Suprapubic skin (tissue), 4 donors: ENCODE measurements around the gene BTN3A1. TPM values are rescaled to one million over a fixed set of nuclear protein-coding genes. Genes with fewer than 3 reads are reported as not detected.
"Not testable (repeated sequence)": the region's sequence is repeated elsewhere in the genome, so short reads cannot be mapped to it uniquely, and the experiment has no call there.

Experiments
- DNase-seq, 2 donors: peaks; one replicate each; pipeline ENCODE4 v3.0.0-alpha.2; 2019; ENCODE audit warnings: low spot score in 2 of 2
- H3K27ac ChIP-seq: fragments of 200-600 bp; sonication (generic); one replicate; pipeline ENCODE4 v1.5.1; 2019
- H3K27me3 ChIP-seq: fragments of 200-600 bp; sonication (generic); one replicate; pipeline ENCODE4 v1.5.1; 2019
- H3K36me3 ChIP-seq: fragments of 200-600 bp; sonication (generic); one replicate; pipeline ENCODE4 v1.5.1; 2019
- H3K4me1 ChIP-seq: fragments of 200-600 bp; sonication (generic); one replicate; pipeline ENCODE4 v1.5.1; 2019
- H3K4me3 ChIP-seq: fragments of 200-600 bp; sonication (generic); one replicate; pipeline ENCODE4 v1.5.1; 2019; ENCODE audit warnings: mild to moderate bottlenecking
- H3K9me3 ChIP-seq: fragments of 200-600 bp; sonication (generic); one replicate; pipeline ENCODE4 v1.5.1; 2019
- CTCF ChIP-seq, 2 donors: fragments of 200-600 bp in 1 of 2; fragments of 450-650 bp in 1 of 2; sonication (generic) in 1 of 2; IDR thresholded peaks; one replicate each; pipeline ENCODE4 v1.5.1; 2016 to 2019; ENCODE audit warnings: antibody characterized with exemption in 2 of 2, mild to moderate bottlenecking in 1 of 2, moderate library complexity in 1 of 2
- EP300 ChIP-seq: sonication (generic); formaldehyde crosslinking; IDR thresholded peaks from one replicate; pipeline ENCODE4 v1.6.1; 2017; ENCODE audit warnings: antibody characterized with exemption
- POLR2A ChIP-seq, 2 donors: fragments of 450-650 bp; IDR thresholded peaks; one replicate each; pipeline ENCODE4 v1.6.1; 2017; ENCODE audit warnings: antibody characterized with exemption in 2 of 2, mild to moderate bottlenecking in 2 of 2, moderate library complexity in 2 of 2
- POLR2AphosphoS5 ChIP-seq, 3 donors: sonication (generic); formaldehyde crosslinking; IDR thresholded peaks; one replicate each; pipeline ENCODE4 v1.6.1; 2017; ENCODE audit warnings: antibody characterized with exemption in 3 of 3
- WGBS: methylation state at CpG from one replicate; pipeline ENCODE4 v1.1.5; 2018; 5-methylcytosine and 5-hydroxymethylcytosine counted together
- total RNA-seq, 4 donors: library from RNA; depleted of rRNA; stranded (reverse); fragments of >200 nt; gene quantifications; one replicate each; pipeline ENCODE4 v1.1.0, GENCODE V29; 2016

The BTN3A1 gene
- total RNA-seq, 4 donors from 2014 or later, result 11.4 to 28.1 (median 14.5) TPM

- no peak overlapping the region for H3K4me3 ChIP-seq
- peaks cover 11% of the 10 kb centered on the region for H3K4me1 ChIP-seq
- peaks cover 14% of the 10 kb centered on the region for H3K36me3 ChIP-seq
- no peak overlapping the region for H3K27ac ChIP-seq
- no peak for TF ChIP-seq POLR2AphosphoS5 (IDR thresholded peaks at IDR 0.05)
- TF ChIP-seq POLR2A (IDR thresholded peaks at IDR 0.05), result no peak
- TF ChIP-seq CTCF (IDR thresholded peaks at IDR 0.05), result no peak
- TF ChIP-seq EP300, result no peak
- H3K9me3 ChIP-seq, result no peaks in the 10 kb centered on the region
- H3K27me3 ChIP-seq, result no peaks in the 10 kb centered on the region
- no peak for DNase-seq
- WGBS, result 87% methylated on average over 2 of the region's 2 CpGs
These were observed 26.1 kb downstream of the BTN3A1 start for GRCh38 chr6:26428206-26428605.

DNA sequence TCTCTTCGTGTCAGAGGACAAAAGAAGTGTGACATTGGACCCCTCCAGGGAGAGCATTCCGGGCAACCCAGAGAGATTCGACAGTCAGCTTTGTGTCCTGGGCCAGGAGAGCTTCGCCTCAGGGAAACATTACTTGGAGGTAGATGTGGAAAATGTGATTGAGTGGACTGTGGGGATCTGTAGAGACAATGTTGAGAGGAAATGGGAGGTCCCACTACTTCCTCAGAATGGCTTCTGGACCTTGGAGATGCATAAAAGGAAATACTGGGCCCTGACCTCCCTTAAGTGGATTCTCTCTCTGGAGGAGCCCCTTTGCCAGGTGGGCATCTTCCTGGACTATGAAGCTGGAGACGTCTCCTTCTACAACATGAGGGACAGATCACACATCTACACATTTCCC lies 28.7 kb downstream of the BTN3A1 start:
- no peaks in the 10 kb centered on the region for H3K27me3 ChIP-seq
- H3K4me3 ChIP-seq, result no peak overlapping the region
- peaks cover 14% of the 10 kb centered on the region for H3K36me3 ChIP-seq
- no peaks in the 10 kb centered on the region for H3K4me1 ChIP-seq
- H3K27ac ChIP-seq, result no peak overlapping the region
- H3K9me3 ChIP-seq, result no peaks in the 10 kb centered on the region
- WGBS, result 76% methylated on average over 5 of the region's 5 CpGs
- TF ChIP-seq POLR2A (IDR thresholded peaks at IDR 0.05), result no peak
- no peak for TF ChIP-seq CTCF (IDR thresholded peaks at IDR 0.05)
- no peak for TF ChIP-seq EP300
- TF ChIP-seq POLR2AphosphoS5 (IDR thresholded peaks at IDR 0.05), result no peak
- DNase-seq, result no peak

GRCh38 chr6:26431258-26432172 lies 29.4 kb downstream of the BTN3A1 start:
- H3K4me1 ChIP-seq, result no peaks in the 10 kb centered on the region
- whole genome bisulfite sequencing, result 78% methylated on average over 6 of the region's 6 CpGs
- no peaks in the 10 kb centered on the region for H3K9me3 ChIP-seq
- no peak overlapping the region for H3K27ac ChIP-seq
- DNase-seq, result no peak
- no peak overlapping the region for H3K4me3 ChIP-seq
- H3K27me3 ChIP-seq, result no peaks in the 10 kb centered on the region
- TF ChIP-seq POLR2AphosphoS5 (IDR thresholded peaks at IDR 0.05), result no peak
- no peak for TF ChIP-seq CTCF (IDR thresholded peaks at IDR 0.05)
- no peak for TF ChIP-seq EP300
- TF ChIP-seq POLR2A (IDR thresholded peaks at IDR 0.05), result no peak
- peaks cover 12% of the 10 kb centered on the region for H3K36me3 ChIP-seq

GRCh38 chr6:26432627-26433201 lies 30.6 kb downstream of the BTN3A1 start:
- Histone ChIP-seq H3K27me3 (no peaks in the 10 kb centered on the region), H3K4me3 (no peak overlapping the region), H3K27ac (no peak overlapping the region), H3K36me3 (peaks cover 11% of the 10 kb centered on the region), H3K9me3 (no peaks in the 10 kb centered on the region), H3K4me1 (no peaks in the 10 kb centered on the region)
- DNase-seq, result no peak
- TF ChIP-seq POLR2A (IDR thresholded peaks at IDR 0.05) (no peak), POLR2AphosphoS5 (IDR thresholded peaks at IDR 0.05) (no peak), CTCF (IDR thresholded peaks at IDR 0.05) (no peak), EP300 (no peak)
- WGBS, result 88% methylated on average over 5 of the region's 5 CpGs

DNA sequence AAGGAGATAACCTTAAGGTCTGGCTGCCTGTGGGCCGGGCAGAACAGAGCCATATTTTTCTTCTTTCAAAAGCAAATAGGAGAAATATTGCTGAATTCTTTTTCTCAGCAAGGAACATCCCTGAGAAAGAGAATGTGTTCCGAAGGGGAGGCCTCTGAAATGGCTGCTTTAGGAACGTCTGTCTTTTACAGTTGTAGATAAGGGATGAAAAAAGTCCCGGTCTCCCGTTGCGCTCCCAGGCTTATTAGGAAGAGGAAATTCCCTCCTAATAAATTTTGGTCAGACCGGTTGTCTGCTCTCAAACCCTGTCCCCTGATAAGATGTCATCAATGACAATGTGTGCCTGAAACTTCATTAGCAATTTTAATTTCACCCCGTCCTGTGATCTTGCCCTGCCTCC lies 31.6 kb downstream of the BTN3A1 start:
- not testable (repeated sequence) for H3K9me3 ChIP-seq, H3K36me3 ChIP-seq, H3K27ac ChIP-seq, DNase-seq, H3K27me3 ChIP-seq, H3K4me1 ChIP-seq, H3K4me3 ChIP-seq
- WGBS, result 91% methylated on average over 8 of the region's 8 CpGs
